ENCODE data around the gene AKR1C1. TPM values are rescaled to one million over a fixed set of nuclear protein-coding genes. Genes with fewer than 3 reads are reported as not detected.
"Not testable (repeated sequence)": the region's sequence is repeated elsewhere in the genome, so short reads cannot be mapped to it uniquely, and the experiment has no call there.

Gene AKR1C1
- total and polyA plus RNA-seq, 9 of the 15 experiments (the other 6 are each of a cell fraction or from before 2014, with no cell fraction given), result 43.5 to 180 (median 82.4) TPM

DNA sequence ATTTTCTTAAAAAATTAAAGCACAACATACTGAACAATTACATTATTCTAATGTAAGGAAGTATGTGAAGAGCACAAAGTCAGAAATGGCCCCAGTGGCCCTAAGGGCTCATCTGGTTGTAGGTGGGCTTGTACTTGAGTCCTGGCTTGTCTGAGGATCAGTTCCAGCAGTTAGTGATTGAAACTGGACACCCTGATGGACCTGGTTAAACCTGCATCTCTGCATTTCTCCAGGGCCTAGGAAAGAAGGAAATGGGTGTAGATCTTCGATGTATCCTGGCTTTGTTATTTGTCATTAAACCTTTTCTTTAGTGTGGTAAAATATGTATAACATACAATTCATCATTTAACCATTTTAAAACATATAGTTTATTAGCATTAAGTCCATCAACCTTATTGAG is 50.2 kb downstream of the AKR1C1 start:
- TF ChIP-seq SIN3A (IDR thresholded peaks at IDR 0.05; ENCODE audit: borderline replicate concordance in 2 of 2, control insufficient read depth in 1 of 2, low read depth in 2 of 2, low read length in 2 of 2) (no peak), ZNF780A (CRISPR knock-in tag; IDR thresholded peaks at IDR 0.05) (no peak), THAP7 (CRISPR knock-in tag; IDR thresholded peaks at IDR 0.05) (no peak), KDM2B (CRISPR knock-in tag; IDR thresholded peaks at IDR 0.05) (no peak), SP2 (IDR thresholded peaks at IDR 0.05; ENCODE audit: extremely low read depth, low read depth, low read length, poor library complexity, severe bottlenecking) (no peak)
- no peaks in the 10 kb centered on the region for H3K9me1 ChIP-seq (ENCODE audit: control insufficient read depth, insufficient read depth, low read length)
- no peaks in the 10 kb centered on the region for H3K9me3 ChIP-seq (replicated peaks; ENCODE audit: control insufficient read depth, insufficient read depth, low read depth, low read length)
- H3K4me1 ChIP-seq (replicated peaks in 1 of 2; ENCODE audit: control insufficient read depth in 2 of 2, insufficient read depth in 2 of 2, low read length in 2 of 2), result 0 out of 5 replicates have a peak, but pooled peaks cover 0 to 2% of the 10 kb centered on the region in 2 experiments
- H3K27me3 ChIP-seq (ENCODE audit: control insufficient read depth in 2 of 2, insufficient read depth in 2 of 2, low read length in 2 of 2), result no peaks in the 10 kb centered on the region
- 40% methylated on average over 1 of the region's 1 CpG for WGBS (ENCODE audit: insufficient coverage, low coverage, missing lambda C conversion rate)
- no peak overlapping the region for H3K27ac ChIP-seq (ENCODE audit: extremely low read depth, low read depth, low read length)
- H2AFZ ChIP-seq (ENCODE audit: low read depth, low read length), result no peak overlapping the region
- no peaks in the 10 kb centered on the region for H4K20me1 ChIP-seq (replicated peaks; ENCODE audit: control insufficient read depth, insufficient read depth, low read length)
- no peaks in the 10 kb centered on the region for H3K36me3 ChIP-seq (ENCODE audit: control insufficient read depth, insufficient read depth, low read length)
- ATAC-seq, result no peak
- no peak overlapping the region for H3K4me2 ChIP-seq (ENCODE audit: insufficient read depth, low read length)
- no peak for DNase-seq (ENCODE audit: extremely low read depth in 1 of 4, low spot score in 3 of 4)
- POLR2A ChIA-PET, result no interaction called here
- CTCF ChIA-PET (ENCODE audit: low intra/inter-chr PET ratio), result no interaction called here
- no peak overlapping the region for H3K4me3 ChIP-seq
- H3K79me2 ChIP-seq (ENCODE audit: control insufficient read depth, insufficient read depth, low read length), result no peaks in the 10 kb centered on the region
- intact Hi-C loops (cut with micrococcal nuclease) (no loop called here), in situ Hi-C loops (cut with MboI) (no loop called here)
- H3K9ac ChIP-seq (ENCODE audit: insufficient read depth in 1 of 2, low read depth in 2 of 2, low read length in 2 of 2), result no peak overlapping the region
- no TSS peak for BruUV-seq (replicated peaks)
- no peak for FAIRE-seq

DNA sequence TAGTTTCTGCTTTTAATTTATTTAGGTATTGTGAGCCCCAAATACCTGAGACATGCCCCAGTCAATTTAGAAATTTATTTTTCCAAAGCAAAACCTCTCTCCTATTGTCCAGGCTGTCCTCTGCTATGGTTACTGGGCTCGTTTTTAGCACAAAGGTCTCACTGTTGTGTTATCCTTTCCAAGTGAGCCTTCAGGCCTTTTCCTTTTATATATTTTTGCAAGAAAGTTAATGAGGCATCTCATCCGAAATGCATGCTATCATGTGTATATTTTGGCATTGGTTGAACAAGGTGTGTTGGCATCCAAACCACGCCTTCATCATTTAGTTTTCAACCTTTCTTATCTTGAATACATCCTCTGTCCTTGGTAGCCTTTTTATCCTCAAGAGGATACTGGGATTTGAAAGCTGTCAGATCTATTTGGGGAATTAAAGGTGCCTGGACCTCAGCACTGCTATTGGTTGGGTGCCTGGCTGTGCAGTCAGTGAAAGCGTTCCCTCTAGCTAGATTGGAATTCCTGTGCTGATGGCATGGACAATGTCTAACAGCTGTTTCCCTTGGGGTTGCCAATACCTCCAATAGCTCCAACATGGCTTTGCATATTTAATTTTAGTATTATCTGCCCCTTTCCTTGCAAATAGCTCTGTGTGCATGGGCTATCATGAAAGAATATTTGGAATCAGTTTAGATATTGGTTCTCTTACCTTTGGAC is 51.1 kb downstream of the AKR1C1 start:
- POLR2A ChIA-PET; H3K27ac ChIP-seq (ENCODE audit: extremely low read depth, low read depth, low read length); FAIRE-seq; CTCF ChIA-PET (ENCODE audit: low intra/inter-chr PET ratio); H3K4me2 ChIP-seq (ENCODE audit: insufficient read depth, low read length); in situ Hi-C loops (cut with MboI); H3K9me1 ChIP-seq (ENCODE audit: control insufficient read depth, insufficient read depth, low read length); H3K9me3 ChIP-seq (replicated peaks; ENCODE audit: control insufficient read depth, insufficient read depth, low read depth, low read length); BruUV-seq (replicated peaks); DNase-seq (ENCODE audit: extremely low read depth in 1 of 4, low spot score in 3 of 4); H3K27me3 ChIP-seq (ENCODE audit: control insufficient read depth in 2 of 2, insufficient read depth in 2 of 2, low read length in 2 of 2); intact Hi-C loops (cut with micrococcal nuclease); H4K20me1 ChIP-seq (replicated peaks; ENCODE audit: control insufficient read depth, insufficient read depth, low read length); H3K79me2 ChIP-seq (ENCODE audit: control insufficient read depth, insufficient read depth, low read length); H3K4me1 ChIP-seq (replicated peaks in 1 of 2; ENCODE audit: control insufficient read depth in 2 of 2, insufficient read depth in 2 of 2, low read length in 2 of 2); ATAC-seq; H3K9ac ChIP-seq (ENCODE audit: insufficient read depth in 1 of 2, low read depth in 2 of 2, low read length in 2 of 2); H2AFZ ChIP-seq (ENCODE audit: low read depth, low read length); H3K4me3 ChIP-seq; H3K36me3 ChIP-seq (ENCODE audit: control insufficient read depth, insufficient read depth, low read length): not testable (repeated sequence)
- 58% methylated on average over 4 of the region's 4 CpGs for WGBS (ENCODE audit: insufficient coverage, low coverage, missing lambda C conversion rate)
